SK-N-SH (cell line): ENCODE data around the gene OTOA. TPM values are rescaled to one million over a fixed set of nuclear protein-coding genes. Genes with fewer than 3 reads are reported as not detected.

Experiments
- CTCF ChIA-PET: fragments of 300-600, 350-600 bp; formaldehyde crosslinking; extraction: SDS; loops from one replicate; lab custom pipeline; 2021; lab: Yijun Ruan, JAX
- POLR2A ChIA-PET: fragments of 350-600 bp; sonication (Branson Sonifier 250); formaldehyde crosslinking; extraction: SDS; loops from one replicate; lab custom pipeline; 2020; ENCODE audit warnings: antibody characterized with exemption, inconsistent platforms; lab: Yijun Ruan, JAX
- DNase-seq: peaks from one replicate; pipeline ENCODE4 v3.0.0; 2012
- H2AFZ ChIP-seq: fragments of 200-600 bp; sonication (generic); 2 replicates; pipeline ENCODE4 v1.8.1; 2016; ENCODE audit warnings: antibody characterized with exemption, mild to moderate bottlenecking, low read depth
- H3F3A ChIP-seq: fragments of 200-600 bp; sonication (generic); replicated peaks from 2 replicates; pipeline ENCODE3; 2016; ENCODE audit warnings: antibody characterized with exemption, mild to moderate bottlenecking; ENCODE audit not compliant: insufficient read depth
- H3K27ac ChIP-seq, 2 experiments: fragments of 200-500 bp in 1 of 2; fragments of 200-600 bp in 1 of 2; sonication (Bioruptor generic) in 1 of 2; sonication (generic), shearing (Covaris generic) in 1 of 2; 2 replicates each; pipeline versions ENCODE4 v1.5.1 to v1.6.1; 2014 to 2016; ENCODE audit warnings: low read depth in 2 of 2, inconsistent platforms in 1 of 2, low read length in 1 of 2, mild to moderate bottlenecking in 1 of 2, mixed read lengths in 1 of 2
- H3K27me3 ChIP-seq: fragments of 200-600 bp; sonication (generic), shearing (Covaris generic); 2 replicates; pipeline ENCODE4 v1.6.1; 2016; ENCODE audit warnings: mixed run types; ENCODE audit not compliant: insufficient read depth
- H3K36me3 ChIP-seq, 2 experiments: fragments of 200-500 bp in 1 of 2; fragments of 200-600 bp in 1 of 2; sonication (Bioruptor generic) in 1 of 2; sonication (generic) in 1 of 2; replicated peaks in 1 of 2; 2 replicates each; pipeline versions ENCODE3 to v1.5.1; 2014 to 2016; ENCODE audit warnings: low read length in 1 of 2, mild to moderate bottlenecking in 1 of 2; ENCODE audit not compliant: insufficient read depth in 2 of 2, control insufficient read depth in 1 of 2
- H3K4me1 ChIP-seq, 2 experiments: fragments of 200-500 bp in 1 of 2; fragments of 200-600 bp in 1 of 2; sonication (Bioruptor generic) in 1 of 2; sonication (generic), shearing (Covaris generic) in 1 of 2; 2 replicates each; pipeline versions ENCODE4 v1.5.1 to v1.6.1; 2014 to 2016; ENCODE audit warnings: low read depth in 1 of 2, low read length in 1 of 2, mixed run types in 1 of 2; ENCODE audit not compliant: insufficient read depth in 2 of 2, control insufficient read depth in 1 of 2
- H3K4me2 ChIP-seq: fragments of 200-600 bp; sonication (generic), shearing (Covaris generic); 2 replicates; pipeline ENCODE4 v1.6.1; 2017; ENCODE audit warnings: mixed run types
- H3K4me3 ChIP-seq, 2 experiments: fragments of 200-500 bp in 1 of 2; fragments of 200-600 bp in 1 of 2; sonication (Bioruptor generic) in 1 of 2; sonication (generic), shearing (Covaris generic) in 1 of 2; 2 replicates each; pipeline versions ENCODE4 v1.5.1 to v1.8.1; 2014 to 2016; ENCODE audit warnings: low read depth in 2 of 2, inconsistent platforms in 1 of 2, low read length in 1 of 2, mild to moderate bottlenecking in 1 of 2, mixed read lengths in 1 of 2, moderate library complexity in 1 of 2
- H3K79me2 ChIP-seq: fragments of 200-600 bp; sonication (generic); 2 replicates; pipeline ENCODE4 v1.8.1; 2017; ENCODE audit warnings: mild to moderate bottlenecking; ENCODE audit not compliant: insufficient read depth
- H3K9ac ChIP-seq: fragments of 200-600 bp; sonication (generic); 2 replicates; pipeline ENCODE4 v1.6.1; 2017; ENCODE audit warnings: mixed run types
- H3K9me2 ChIP-seq: fragments of 200-600 bp; sonication (generic); 2 replicates; pipeline ENCODE4 v1.6.1; 2017; ENCODE audit warnings: mixed run types
- H3K9me3 ChIP-seq: fragments of 200-600 bp; sonication (generic); 2 replicates; pipeline ENCODE4 v1.6.1; 2017; ENCODE audit warnings: mixed run types, mild to moderate bottlenecking, moderate library complexity
- H4K20me1 ChIP-seq: fragments of 200-600 bp; sonication (generic); 2 replicates; pipeline ENCODE4 v1.6.1; 2017; ENCODE audit warnings: mild to moderate bottlenecking, mixed run types; ENCODE audit not compliant: insufficient read depth
- EP300 ChIP-seq, 2 experiments: IDR thresholded peaks; 2 replicates each; pipeline versions ENCODE4 v1.4.0 to v1.6.1; 2012; ENCODE audit warnings: borderline replicate concordance in 1 of 2, low read depth in 1 of 2, low read length in 1 of 2
- FOSL2 ChIP-seq: IDR thresholded peaks from 2 replicates; pipeline ENCODE4 v1.4.0; 2012; ENCODE audit warnings: low read depth, mild to moderate bottlenecking, moderate library complexity, borderline replicate concordance
- FOXM1 ChIP-seq: IDR thresholded peaks from 2 replicates; pipeline ENCODE4 v1.4.0; 2012; ENCODE audit warnings: low read depth, mild to moderate bottlenecking
- GABPA ChIP-seq: IDR thresholded peaks from 2 replicates; pipeline ENCODE4 v1.4.0; 2012; ENCODE audit warnings: low read depth, mild to moderate bottlenecking
- MAX ChIP-seq: IDR thresholded peaks from 2 replicates; pipeline ENCODE4 v1.4.0; 2012; ENCODE audit warnings: low read depth
- NRF1 ChIP-seq: IDR thresholded peaks from 2 replicates; pipeline ENCODE4 v1.6.1; 2012; ENCODE audit warnings: low read depth, mild to moderate bottlenecking, low read length
- PBX3 ChIP-seq: IDR thresholded peaks from 2 replicates; pipeline ENCODE4; 2012
- RAD21 ChIP-seq: IDR thresholded peaks from 2 replicates; pipeline ENCODE4 v1.6.1; 2012; ENCODE audit warnings: mild to moderate bottlenecking, low read length
- REST ChIP-seq: IDR thresholded peaks from 2 replicates; pipeline ENCODE4 v1.6.1; 2012; ENCODE audit warnings: mild to moderate bottlenecking, low read depth, low read length, moderate library complexity
- TAF1 ChIP-seq: IDR thresholded peaks from 2 replicates; pipeline ENCODE4 v1.6.1; 2012; ENCODE audit warnings: low read depth, mild to moderate bottlenecking, low read length, moderate library complexity, borderline replicate concordance
- TCF12 ChIP-seq: IDR thresholded peaks from 2 replicates; pipeline ENCODE4 v1.4.0; 2012
- TEAD4 ChIP-seq: IDR thresholded peaks from 2 replicates; pipeline ENCODE4 v1.4.0; 2012; ENCODE audit warnings: mild to moderate bottlenecking, borderline replicate concordance; ENCODE audit not compliant: insufficient read depth
- YY1 ChIP-seq: IDR thresholded peaks from 2 replicates; pipeline ENCODE4 v1.4.0; 2012; ENCODE audit warnings: low read depth, mild to moderate bottlenecking
- ZBTB33 ChIP-seq: IDR thresholded peaks from 2 replicates; pipeline ENCODE4 v1.4.0; 2012; ENCODE audit warnings: low read depth, borderline replicate concordance
- WGBS: methylation state at CpG from one replicate; pipeline ENCODE4 v1.1.6; 2017; ENCODE audit warnings: low lambda C conversion rate; 5-methylcytosine and 5-hydroxymethylcytosine counted together
- polyA plus RNA-seq, 3 experiments: library from polyadenylated mRNA; depleted of rRNA; stranded (reverse); fragments of >200 nt; gene quantifications; 2 replicates each; pipeline ENCODE4 v1.2.3, GENCODE V29; 2012

OTOA gene
- polyA plus RNA-seq, 1 of the 3 experiments (the other 2 are of a cell fraction), result 0.02 TPM

- POLR2A ChIA-PET, result no interaction called here
- Histone ChIP-seq H3K27me3 (no peaks in the 10 kb centered on the region), H3K9ac (no peak overlapping the region), H3K4me3 (no peak overlapping the region), H3K9me2 (no peaks in the 10 kb centered on the region), H3K4me1 (no peaks in the 10 kb centered on the region; a peak in 1 of 4 replicates), H3K27ac (no peak overlapping the region), H2AFZ (no peak overlapping the region), H3F3A (no peaks in the 10 kb centered on the region), H3K36me3 (no peaks in the 10 kb centered on the region), H3K4me2 (no peak overlapping the region), H3K9me3 (no peaks in the 10 kb centered on the region), H3K79me2 (no peaks in the 10 kb centered on the region), H4K20me1 (no peaks in the 10 kb centered on the region)
- WGBS, result 66% methylated on average over 5 of the region's 5 CpGs
- no peak for TF ChIP-seq PBX3
- TF ChIP-seq YY1, result no peak
- TF ChIP-seq NRF1, result no peak
- TF ChIP-seq TAF1, result no peak
- no peak for TF ChIP-seq TCF12
- no peak for TF ChIP-seq RAD21
- TF ChIP-seq EP300 (IDR thresholded peaks at IDR 0.05; ENCODE audit: borderline replicate concordance in 1 of 2, low read depth in 1 of 2, low read length in 1 of 2), result no peak
- no peak for TF ChIP-seq MAX
- TF ChIP-seq REST, result no peak
- TF ChIP-seq FOXM1, result no peak
- no peak for TF ChIP-seq GABPA
- TF ChIP-seq ZBTB33, result no peak
- TF ChIP-seq FOSL2, result no peak
- TF ChIP-seq TEAD4, result no peak
- CTCF ChIA-PET, result interaction anchor here (0.8 to 2.5 kb wide), 4 partner anchors 11 to 63 kb away, joined by 3 to 8 read pairs (median 5); no protein-coding TSS in a partner anchor
- DNase-seq, result no peak
These were observed 39.9 kb downstream of the OTOA start for GRCh38 chr16:21703589-21704174.
